ENCODE measurements around the gene SCARB2.

- TF ChIP-seq, protein P1, sequence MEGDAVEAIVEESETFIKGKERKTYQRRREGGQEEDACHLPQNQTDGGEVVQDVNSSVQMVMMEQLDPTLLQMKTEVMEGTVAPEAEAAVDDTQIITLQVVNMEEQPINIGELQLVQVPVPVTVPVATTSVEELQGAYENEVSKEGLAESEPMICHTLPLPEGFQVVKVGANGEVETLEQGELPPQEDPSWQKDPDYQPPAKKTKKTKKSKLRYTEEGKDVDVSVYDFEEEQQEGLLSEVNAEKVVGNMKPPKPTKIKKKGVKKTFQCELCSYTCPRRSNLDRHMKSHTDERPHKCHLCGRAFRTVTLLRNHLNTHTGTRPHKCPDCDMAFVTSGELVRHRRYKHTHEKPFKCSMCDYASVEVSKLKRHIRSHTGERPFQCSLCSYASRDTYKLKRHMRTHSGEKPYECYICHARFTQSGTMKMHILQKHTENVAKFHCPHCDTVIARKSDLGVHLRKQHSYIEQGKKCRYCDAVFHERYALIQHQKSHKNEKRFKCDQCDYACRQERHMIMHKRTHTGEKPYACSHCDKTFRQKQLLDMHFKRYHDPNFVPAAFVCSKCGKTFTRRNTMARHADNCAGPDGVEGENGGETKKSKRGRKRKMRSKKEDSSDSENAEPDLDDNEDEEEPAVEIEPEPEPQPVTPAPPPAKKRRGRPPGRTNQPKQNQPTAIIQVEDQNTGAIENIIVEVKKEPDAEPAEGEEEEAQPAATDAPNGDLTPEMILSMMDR (conservative IDR thresholded peaks at IDR 0.05; ENCODE audit: low read depth in 2 of 2) = no peak
- TF ChIP-seq EZH2 (IDR thresholded peaks at IDR 0.05; ENCODE audit: low read depth, unreplicated experiment) (no peak), POLR2AphosphoS5 (IDR thresholded peaks at IDR 0.05; ENCODE audit: low read depth) (peak; percentile 74), ZNF114 (CRISPR knock-in tag; IDR thresholded peaks at IDR 0.05) (no peak), EZH2phosphoT487 (IDR thresholded peaks at IDR 0.05; ENCODE audit: unreplicated experiment) (no peak), NANOG (IDR thresholded peaks at IDR 0.05; ENCODE audit: borderline replicate concordance) (no peak), JUNB (IDR thresholded peaks at IDR 0.05; ENCODE audit: unreplicated experiment) (no peak), ZNF462 (CRISPR knock-in tag; IDR thresholded peaks at IDR 0.05) (no peak), ZNF331 (CRISPR knock-in tag; IDR thresholded peaks at IDR 0.05; ENCODE audit: low read depth) (no peak)
- TF ChIP-seq, protein P2, sequence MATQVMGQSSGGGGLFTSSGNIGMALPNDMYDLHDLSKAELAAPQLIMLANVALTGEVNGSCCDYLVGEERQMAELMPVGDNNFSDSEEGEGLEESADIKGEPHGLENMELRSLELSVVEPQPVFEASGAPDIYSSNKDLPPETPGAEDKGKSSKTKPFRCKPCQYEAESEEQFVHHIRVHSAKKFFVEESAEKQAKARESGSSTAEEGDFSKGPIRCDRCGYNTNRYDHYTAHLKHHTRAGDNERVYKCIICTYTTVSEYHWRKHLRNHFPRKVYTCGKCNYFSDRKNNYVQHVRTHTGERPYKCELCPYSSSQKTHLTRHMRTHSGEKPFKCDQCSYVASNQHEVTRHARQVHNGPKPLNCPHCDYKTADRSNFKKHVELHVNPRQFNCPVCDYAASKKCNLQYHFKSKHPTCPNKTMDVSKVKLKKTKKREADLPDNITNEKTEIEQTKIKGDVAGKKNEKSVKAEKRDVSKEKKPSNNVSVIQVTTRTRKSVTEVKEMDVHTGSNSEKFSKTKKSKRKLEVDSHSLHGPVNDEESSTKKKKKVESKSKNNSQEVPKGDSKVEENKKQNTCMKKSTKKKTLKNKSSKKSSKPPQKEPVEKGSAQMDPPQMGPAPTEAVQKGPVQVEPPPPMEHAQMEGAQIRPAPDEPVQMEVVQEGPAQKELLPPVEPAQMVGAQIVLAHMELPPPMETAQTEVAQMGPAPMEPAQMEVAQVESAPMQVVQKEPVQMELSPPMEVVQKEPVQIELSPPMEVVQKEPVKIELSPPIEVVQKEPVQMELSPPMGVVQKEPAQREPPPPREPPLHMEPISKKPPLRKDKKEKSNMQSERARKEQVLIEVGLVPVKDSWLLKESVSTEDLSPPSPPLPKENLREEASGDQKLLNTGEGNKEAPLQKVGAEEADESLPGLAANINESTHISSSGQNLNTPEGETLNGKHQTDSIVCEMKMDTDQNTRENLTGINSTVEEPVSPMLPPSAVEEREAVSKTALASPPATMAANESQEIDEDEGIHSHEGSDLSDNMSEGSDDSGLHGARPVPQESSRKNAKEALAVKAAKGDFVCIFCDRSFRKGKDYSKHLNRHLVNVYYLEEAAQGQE (IDR thresholded peaks at IDR 0.05; ENCODE audit: unreplicated experiment) = no peak
- TF ChIP-seq, protein P3, sequence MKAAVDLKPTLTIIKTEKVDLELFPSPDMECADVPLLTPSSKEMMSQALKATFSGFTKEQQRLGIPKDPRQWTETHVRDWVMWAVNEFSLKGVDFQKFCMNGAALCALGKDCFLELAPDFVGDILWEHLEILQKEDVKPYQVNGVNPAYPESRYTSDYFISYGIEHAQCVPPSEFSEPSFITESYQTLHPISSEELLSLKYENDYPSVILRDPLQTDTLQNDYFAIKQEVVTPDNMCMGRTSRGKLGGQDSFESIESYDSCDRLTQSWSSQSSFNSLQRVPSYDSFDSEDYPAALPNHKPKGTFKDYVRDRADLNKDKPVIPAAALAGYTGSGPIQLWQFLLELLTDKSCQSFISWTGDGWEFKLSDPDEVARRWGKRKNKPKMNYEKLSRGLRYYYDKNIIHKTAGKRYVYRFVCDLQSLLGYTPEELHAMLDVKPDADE (IDR thresholded peaks at IDR 0.05) = no peak
Observed at GRCh38 chr4:76233967-76234678, 20.5 kb upstream of the SCARB2 start.
